Type B pancreatic cell (in vitro differentiated cells): Measurements from ENCODE around the gene PKD1. TPM values are rescaled to one million over a fixed set of nuclear protein-coding genes. Genes with fewer than 3 reads are reported as not detected.

Experiments
- DNase-seq: peaks from one replicate; pipeline ENCODE4 v3.0.0; 2021; ENCODE audit warnings: mixed read lengths; ENCODE audit not compliant: unreplicated experiment; ENCODE audit errors: extremely low spot score
- H3K27ac Mint-ChIP-seq: 2 replicates; pipeline ENCODE4 v1.8.0; 2021; ENCODE audit warnings: mild to moderate bottlenecking, mixed read lengths
- H3K27me3 Mint-ChIP-seq: 2 replicates; pipeline ENCODE4 v1.8.0; 2021; ENCODE audit warnings: mixed read lengths
- H3K36me3 Mint-ChIP-seq: 2 replicates; pipeline ENCODE4 v1.8.0; 2021; ENCODE audit warnings: mixed read lengths
- H3K4me1 Mint-ChIP-seq: one replicate; pipeline ENCODE4 v1.8.0; 2021; ENCODE audit warnings: mixed read lengths; ENCODE audit not compliant: unreplicated experiment
- H3K4me3 Mint-ChIP-seq: 2 replicates; pipeline ENCODE4 v1.8.0; 2021; ENCODE audit warnings: mild to moderate bottlenecking, mixed read lengths
- H3K9me3 Mint-ChIP-seq: 2 replicates; pipeline ENCODE4 v1.8.0; 2021; ENCODE audit warnings: mixed read lengths
- total RNA-seq: library from RNA; stranded (reverse); gene quantifications from 2 replicates; pipeline ENCODE4 v1.2.1, GENCODE V29; 2021; ENCODE audit warnings: low replicate concordance
- TF ChIP-seq, protein P1 (sequence below): fragments of 200-600 bp; sonication (generic); conservative IDR thresholded peaks from 2 replicates; pipeline ENCODE4 v1.5.0; 2021; ENCODE audit warnings: antibody characterized with exemption, mild to moderate bottlenecking

The PKD1 gene
- total RNA-seq, 1 donor from 2014 or later: 131 TPM

DNA sequence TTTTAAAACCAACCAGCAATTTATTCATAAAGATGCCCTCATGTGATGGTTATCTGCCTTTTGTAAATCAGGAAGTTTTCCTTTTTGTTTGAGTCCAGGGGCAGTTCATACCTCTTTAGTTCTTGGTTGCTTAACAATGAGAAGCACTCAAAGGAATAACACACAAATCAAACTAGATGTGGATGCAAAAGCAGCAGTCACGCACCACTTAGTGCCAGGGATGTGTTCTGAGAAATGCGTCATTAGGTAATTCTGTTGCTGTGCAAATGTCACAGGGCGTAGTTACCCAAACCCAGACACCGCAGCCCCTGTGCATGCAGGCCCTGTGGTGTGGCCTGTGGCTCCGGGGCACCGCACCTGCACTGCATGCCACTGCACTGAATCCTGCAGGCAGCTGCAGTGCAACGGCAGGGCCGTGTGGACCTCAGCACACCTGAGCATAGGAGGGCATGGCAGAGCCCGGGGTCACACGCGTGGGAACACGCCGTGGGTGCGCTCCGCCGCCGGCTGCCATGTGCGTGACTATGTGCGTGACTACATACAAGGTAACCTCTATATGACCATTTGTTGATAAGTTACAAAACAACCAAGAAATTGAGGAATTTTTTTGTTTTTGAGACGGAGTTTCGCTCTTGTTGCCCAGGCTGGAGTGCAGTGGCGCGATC, 39.6 kb downstream of the PKD1 start:
- no peak for DNase-seq
- Mint-ChIP-seq H3K4me1 (no peaks in the 10 kb centered on the region), H3K27me3 (no peaks in the 10 kb centered on the region), H3K36me3 (peaks cover 4% of the 10 kb centered on the region), H3K27ac (no peak overlapping the region), H3K9me3 (no peaks in the 10 kb centered on the region), H3K4me3 (no peak overlapping the region)
- TF ChIP-seq, protein P1, sequence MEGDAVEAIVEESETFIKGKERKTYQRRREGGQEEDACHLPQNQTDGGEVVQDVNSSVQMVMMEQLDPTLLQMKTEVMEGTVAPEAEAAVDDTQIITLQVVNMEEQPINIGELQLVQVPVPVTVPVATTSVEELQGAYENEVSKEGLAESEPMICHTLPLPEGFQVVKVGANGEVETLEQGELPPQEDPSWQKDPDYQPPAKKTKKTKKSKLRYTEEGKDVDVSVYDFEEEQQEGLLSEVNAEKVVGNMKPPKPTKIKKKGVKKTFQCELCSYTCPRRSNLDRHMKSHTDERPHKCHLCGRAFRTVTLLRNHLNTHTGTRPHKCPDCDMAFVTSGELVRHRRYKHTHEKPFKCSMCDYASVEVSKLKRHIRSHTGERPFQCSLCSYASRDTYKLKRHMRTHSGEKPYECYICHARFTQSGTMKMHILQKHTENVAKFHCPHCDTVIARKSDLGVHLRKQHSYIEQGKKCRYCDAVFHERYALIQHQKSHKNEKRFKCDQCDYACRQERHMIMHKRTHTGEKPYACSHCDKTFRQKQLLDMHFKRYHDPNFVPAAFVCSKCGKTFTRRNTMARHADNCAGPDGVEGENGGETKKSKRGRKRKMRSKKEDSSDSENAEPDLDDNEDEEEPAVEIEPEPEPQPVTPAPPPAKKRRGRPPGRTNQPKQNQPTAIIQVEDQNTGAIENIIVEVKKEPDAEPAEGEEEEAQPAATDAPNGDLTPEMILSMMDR: no peak

DNA sequence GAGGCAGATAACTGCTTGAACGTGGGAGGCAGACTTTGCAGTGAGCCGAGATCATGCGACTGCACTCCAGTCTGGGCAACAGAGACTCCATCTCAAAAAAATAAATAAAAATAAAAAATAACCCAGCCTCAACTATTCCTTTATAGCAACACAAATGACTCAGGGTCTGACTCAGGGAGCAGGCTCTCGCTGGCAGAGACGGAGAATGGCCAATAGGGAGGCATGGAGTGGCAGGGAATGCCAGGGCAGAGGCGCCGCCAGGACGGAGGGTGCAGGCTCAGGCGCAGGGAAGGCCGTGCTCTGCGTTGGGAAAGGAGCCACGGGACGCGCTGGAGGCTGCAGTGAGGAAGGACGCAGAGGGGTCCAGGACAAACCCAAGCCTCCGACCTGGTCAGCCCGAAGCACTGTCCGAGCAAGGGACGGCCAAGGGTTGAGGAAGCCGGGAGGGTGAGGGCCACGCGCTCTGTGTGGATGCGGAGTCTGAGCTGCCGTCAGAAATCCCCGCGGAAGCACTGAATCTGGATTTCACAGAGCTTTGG, 40.3 kb downstream of the PKD1 start:
- no peak for DNase-seq
- Mint-ChIP-seq H3K27me3 (no peaks in the 10 kb centered on the region), H3K9me3 (no peaks in the 10 kb centered on the region), H3K27ac (no peak overlapping the region), H3K4me1 (no peaks in the 10 kb centered on the region), H3K4me3 (no peak overlapping the region), H3K36me3 (peaks cover 4% of the 10 kb centered on the region)
- TF ChIP-seq, protein P1: no peak

DNA sequence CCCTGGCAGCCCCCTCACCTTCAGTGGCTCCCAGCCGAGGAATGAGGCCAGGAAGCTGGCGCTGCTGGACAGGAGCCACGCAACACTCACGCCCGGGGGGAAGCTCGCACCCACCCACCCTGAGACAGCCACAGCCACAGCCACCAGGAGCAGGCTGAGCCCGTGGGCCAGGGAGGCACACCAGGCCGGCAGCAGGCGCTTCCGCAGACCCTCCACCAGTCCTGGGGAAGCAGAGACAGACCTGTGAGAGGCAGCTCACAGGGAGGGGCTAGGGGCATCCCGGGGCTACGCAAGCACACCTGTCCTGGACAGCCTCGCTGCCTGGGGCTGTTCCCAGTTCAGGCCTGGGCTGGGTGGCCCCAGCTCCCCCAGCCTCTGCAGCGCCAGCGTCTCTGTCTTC, 41.9 kb downstream of the PKD1 start:
- Mint-ChIP-seq H3K9me3 (no peaks in the 10 kb centered on the region), H3K27ac (no peak overlapping the region), H3K4me1 (no peaks in the 10 kb centered on the region), H3K27me3 (no peaks in the 10 kb centered on the region), H3K4me3 (no peak overlapping the region), H3K36me3 (peaks cover 4% of the 10 kb centered on the region)
- TF ChIP-seq, protein P1: no peak
- DNase-seq: no peak

DNA sequence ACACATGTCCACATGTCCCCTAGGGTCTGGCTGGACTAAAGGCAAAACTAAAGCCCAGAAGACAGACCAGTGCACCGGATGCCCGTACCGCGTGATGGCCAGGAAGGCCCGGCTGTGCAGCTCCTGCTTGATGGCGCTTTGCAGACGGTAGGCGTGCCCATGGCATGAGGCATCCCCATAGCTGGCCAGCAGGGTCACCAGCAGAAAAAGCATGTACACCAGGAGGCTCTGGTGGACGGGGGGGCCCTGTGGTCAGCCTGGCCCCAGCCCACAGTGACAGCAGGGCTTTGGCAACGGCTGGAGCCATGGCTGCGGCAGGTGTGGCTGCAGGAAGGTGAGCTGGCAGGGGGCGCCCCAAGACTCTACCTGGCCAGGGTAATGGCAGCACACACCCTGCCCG, 42.8 kb downstream of the PKD1 start:
- H3K36me3 Mint-ChIP-seq: peaks cover 4% of the 10 kb centered on the region
- no peak for DNase-seq
- H3K9me3 Mint-ChIP-seq: no peaks in the 10 kb centered on the region
- TF ChIP-seq, protein P1: no peak
- no peaks in the 10 kb centered on the region for H3K27me3 Mint-ChIP-seq
- H3K4me3 Mint-ChIP-seq: no peak overlapping the region
- no peak overlapping the region for H3K27ac Mint-ChIP-seq
- H3K4me1 Mint-ChIP-seq: no peaks in the 10 kb centered on the region

DNA sequence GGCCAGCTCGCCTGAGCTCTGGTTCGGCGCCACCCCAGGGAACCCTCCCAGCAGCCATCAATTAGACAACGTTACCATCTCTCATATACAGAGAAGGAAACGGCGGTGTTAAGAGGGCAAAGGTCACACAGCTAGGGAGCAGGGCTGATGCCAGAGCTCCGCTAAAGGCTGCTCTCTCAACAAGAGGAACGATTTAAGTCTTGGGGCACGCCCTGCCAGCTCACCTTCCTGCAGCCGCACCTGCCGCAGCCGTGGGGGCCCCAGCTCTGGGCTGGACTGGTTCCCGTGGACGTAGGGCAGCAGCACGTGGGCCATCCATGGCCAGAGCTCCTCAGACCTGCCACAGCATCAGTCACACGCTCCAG, 43.5 kb downstream of the PKD1 start:
- no peak for DNase-seq
- no peak overlapping the region for H3K4me3 Mint-ChIP-seq
- H3K27ac Mint-ChIP-seq: no peak overlapping the region
- TF ChIP-seq, protein P1: no peak
- H3K36me3 Mint-ChIP-seq: peaks cover 4% of the 10 kb centered on the region
- no peaks in the 10 kb centered on the region for H3K9me3 Mint-ChIP-seq
- no peaks in the 10 kb centered on the region for H3K4me1 Mint-ChIP-seq
- H3K27me3 Mint-ChIP-seq: no peaks in the 10 kb centered on the region
